HAP-1 (cell line): Measurements from ENCODE around the gene BACE2.

ENCODE experiments used
- DNase-seq, 2 experiments: peaks; one replicate each; pipeline ENCODE4 v3.0.0-alpha.2; 2016 to 2020; ENCODE audit warnings: low spot score in 2 of 2
- H3K27me3 ChIP-seq: fragments of 250-450 bp; sonication (Bioruptor Pico); 2 replicates; pipeline ENCODE4 v1.5.1; 2020; ENCODE audit warnings: low read depth, mild to moderate bottlenecking, moderate library complexity
- H3K36me3 ChIP-seq: fragments of 250-450 bp; sonication (Bioruptor Pico); replicated peaks from 2 replicates; pipeline ENCODE4 v1.5.1; 2020; ENCODE audit warnings: mild to moderate bottlenecking
- H3K4me1 ChIP-seq: fragments of 250-450 bp; sonication (Bioruptor Pico); 2 replicates; pipeline ENCODE4 v1.5.1; 2020; ENCODE audit warnings: mild to moderate bottlenecking
- H3K4me3 ChIP-seq: fragments of 250-450 bp; sonication (Bioruptor Pico); 2 replicates; pipeline ENCODE4 v1.5.1; 2020; ENCODE audit warnings: mild to moderate bottlenecking, moderate library complexity
- H3K9me3 ChIP-seq: fragments of 250-450 bp; sonication (Bioruptor Pico); 2 replicates; pipeline ENCODE4 v1.5.1; 2020; ENCODE audit warnings: mild to moderate bottlenecking, moderate library complexity
- in situ Hi-C: fragments of 300-500 bp; cut with MboI; formaldehyde crosslinking; loops from 3 replicates; pipeline ENCODE4 v1.14.3; 2020; ENCODE audit warnings: low sequenced_read_pairs, inconsistent platforms, mixed read lengths

Gene BACE2

GRCh38 chr21:41139951-41140350, 28.0 kb upstream of the BACE2 start:
- Histone ChIP-seq H3K4me1 (no peaks in the 10 kb centered on the region), H3K27me3 (no peaks in the 10 kb centered on the region), H3K9me3 (no peaks in the 10 kb centered on the region), H3K36me3 (no peaks in the 10 kb centered on the region), H3K4me3 (no peak overlapping the region)
- in situ Hi-C loops: no loop called here
- DNase-seq: no peak

GRCh38 chr21:41141031-41141457, 26.9 kb upstream of the BACE2 start:
- no peaks in the 10 kb centered on the region for H3K9me3 ChIP-seq
- H3K36me3 ChIP-seq: no peaks in the 10 kb centered on the region
- in situ Hi-C loops: no loop called here
- no peaks in the 10 kb centered on the region for H3K27me3 ChIP-seq
- H3K4me3 ChIP-seq: no peak overlapping the region
- DNase-seq: no peak
- H3K4me1 ChIP-seq: no peaks in the 10 kb centered on the region

GRCh38 chr21:41142051-41142795, 25.7 kb upstream of the BACE2 start:
- H3K9me3 ChIP-seq: no peaks in the 10 kb centered on the region
- H3K36me3 ChIP-seq: no peaks in the 10 kb centered on the region
- no peaks in the 10 kb centered on the region for H3K27me3 ChIP-seq
- in situ Hi-C loops: no loop called here
- no peak overlapping the region for H3K4me3 ChIP-seq
- H3K4me1 ChIP-seq: no peaks in the 10 kb centered on the region
- DNase-seq: no peak

GRCh38 chr21:41143596-41144325, 24.2 kb upstream of the BACE2 start:
- no peak overlapping the region for H3K4me3 ChIP-seq
- no peaks in the 10 kb centered on the region for H3K9me3 ChIP-seq
- no peaks in the 10 kb centered on the region for H3K27me3 ChIP-seq
- no peaks in the 10 kb centered on the region for H3K36me3 ChIP-seq
- DNase-seq: no peak
- no peaks in the 10 kb centered on the region for H3K4me1 ChIP-seq
- in situ Hi-C loops: no loop called here

- in situ Hi-C loops: no loop called here
- DNase-seq: no peak
- Histone ChIP-seq H3K36me3 (no peaks in the 10 kb centered on the region), H3K4me3 (no peak overlapping the region), H3K27me3 (no peaks in the 10 kb centered on the region), H3K9me3 (no peaks in the 10 kb centered on the region), H3K4me1 (no peaks in the 10 kb centered on the region)
Measured at GRCh38 chr21:41147096-41147978, 20.6 kb upstream of the BACE2 start.

DNA sequence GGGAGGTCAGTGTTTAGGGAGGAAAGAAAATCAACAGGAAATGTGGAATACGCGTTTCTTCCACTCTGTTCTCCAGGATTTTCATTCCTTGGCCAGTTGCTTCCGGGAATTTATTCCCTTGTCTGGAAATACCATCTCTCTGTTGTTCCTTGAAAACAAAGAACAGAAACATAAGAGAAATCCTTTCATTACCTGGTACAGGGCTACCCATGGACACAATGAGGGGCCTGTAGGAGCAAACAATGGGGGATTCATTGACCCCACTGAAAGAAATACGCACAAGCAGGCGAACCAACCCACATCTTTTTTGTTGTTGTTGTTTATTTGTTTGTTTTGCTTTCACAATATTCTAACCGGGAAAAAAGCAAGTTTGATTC, 20.0 kb upstream of the BACE2 start:
- in situ Hi-C loops: no loop called here
- no peak for DNase-seq
- Histone ChIP-seq H3K4me1 (no peaks in the 10 kb centered on the region), H3K4me3 (no peak overlapping the region), H3K9me3 (no peaks in the 10 kb centered on the region), H3K36me3 (no peaks in the 10 kb centered on the region), H3K27me3 (no peaks in the 10 kb centered on the region)

GRCh38 chr21:41148798-41149197, 19.2 kb upstream of the BACE2 start:
- DNase-seq: no peak
- Histone ChIP-seq H3K4me1 (no peaks in the 10 kb centered on the region), H3K36me3 (no peaks in the 10 kb centered on the region), H3K4me3 (no peak overlapping the region), H3K27me3 (no peaks in the 10 kb centered on the region), H3K9me3 (no peaks in the 10 kb centered on the region)
- in situ Hi-C loops: no loop called here

- H3K4me1 ChIP-seq: no peaks in the 10 kb centered on the region
- in situ Hi-C loops: no loop called here
Measured at GRCh38 chr21:41149199-41149598, 18.8 kb upstream of the BACE2 start.

GRCh38 chr21:41152147-41152546, 15.8 kb upstream of the BACE2 start:
- no peaks in the 10 kb centered on the region for H3K9me3 ChIP-seq
- DNase-seq: no peak
- H3K27me3 ChIP-seq: no peaks in the 10 kb centered on the region
- H3K36me3 ChIP-seq: no peaks in the 10 kb centered on the region
- H3K4me1 ChIP-seq: no peaks in the 10 kb centered on the region
- in situ Hi-C loops: no loop called here
- no peak overlapping the region for H3K4me3 ChIP-seq

More at GRCh38 chr21:41149199-41149598, 18.8 kb upstream of the BACE2 start:
- Histone ChIP-seq H3K27me3 (no peaks in the 10 kb centered on the region), H3K9me3 (no peaks in the 10 kb centered on the region), H3K4me3 (no peak overlapping the region), H3K36me3 (no peaks in the 10 kb centered on the region)
- DNase-seq: no peak

DNA sequence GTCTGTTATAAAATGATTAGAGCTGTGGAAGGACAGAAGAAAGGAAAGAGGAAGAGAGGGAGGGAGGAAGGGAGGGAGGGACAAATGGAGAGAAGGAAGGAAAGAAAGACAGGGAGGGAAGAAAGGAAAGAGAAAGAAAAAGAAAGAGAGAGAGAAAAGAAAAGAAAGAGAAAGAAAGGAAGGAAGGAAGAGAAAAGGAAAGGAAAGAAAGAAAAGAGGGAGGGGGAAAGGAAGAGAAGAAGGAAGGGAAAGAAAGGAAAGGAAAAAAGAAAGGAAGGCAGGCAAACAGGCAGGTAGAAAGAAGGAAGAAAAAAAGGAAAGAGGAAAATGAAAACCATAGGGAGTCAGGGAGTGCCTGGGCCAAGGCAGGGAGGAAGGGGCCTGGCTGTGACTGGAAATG, 14.5 kb upstream of the BACE2 start:
- H3K9me3 ChIP-seq: no peaks in the 10 kb centered on the region
- H3K27me3 ChIP-seq: no peaks in the 10 kb centered on the region

DNA sequence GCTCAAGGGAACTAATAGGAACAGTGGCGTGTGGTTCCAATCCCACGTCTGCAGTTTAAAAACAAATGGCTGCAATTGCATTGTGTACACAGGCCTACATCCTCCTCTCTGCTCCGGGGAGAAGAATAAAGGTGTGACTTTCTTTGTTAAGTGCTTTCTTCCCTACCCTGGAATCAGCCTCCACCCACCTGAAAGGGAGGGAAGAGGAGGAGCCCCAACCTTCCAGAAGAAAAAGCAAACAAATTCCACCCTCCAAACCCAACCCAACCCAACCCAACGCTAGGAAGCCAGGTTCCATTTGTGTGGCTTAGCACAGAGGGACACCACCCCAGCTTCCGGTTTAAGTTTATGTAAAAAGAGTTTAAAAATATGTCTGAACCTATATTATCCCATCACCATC, 11.8 kb upstream of the BACE2 start:
- Histone ChIP-seq H3K36me3 (no peaks in the 10 kb centered on the region), H3K27me3 (no peaks in the 10 kb centered on the region), H3K4me3 (no peak overlapping the region), H3K4me1 (no peaks in the 10 kb centered on the region), H3K9me3 (no peaks in the 10 kb centered on the region)
- in situ Hi-C loops: no loop called here
- no peak for DNase-seq

More for the DNA sequence above, 14.5 kb upstream of the BACE2 start:
- Histone ChIP-seq H3K36me3 (no peaks in the 10 kb centered on the region), H3K4me3 (no peak overlapping the region), H3K4me1 (no peaks in the 10 kb centered on the region)
- DNase-seq: no peak
- in situ Hi-C loops: no loop called here

- Histone ChIP-seq H3K9me3 (no peaks in the 10 kb centered on the region), H3K36me3 (no peaks in the 10 kb centered on the region), H3K4me1 (no peaks in the 10 kb centered on the region), H3K4me3 (no peak overlapping the region), H3K27me3 (no peaks in the 10 kb centered on the region)
- no peak for DNase-seq
- in situ Hi-C loops: no loop called here
Measured at GRCh38 chr21:41158026-41158425, 9.9 kb upstream of the BACE2 start.

- DNase-seq: no peak
- H3K4me1 ChIP-seq: no peaks in the 10 kb centered on the region
- H3K9me3 ChIP-seq: 0 out of 2 replicates have a peak, but pooled peaks cover 2% of the 10 kb centered on the region
- no peaks in the 10 kb centered on the region for H3K27me3 ChIP-seq
- H3K36me3 ChIP-seq: no peaks in the 10 kb centered on the region
- in situ Hi-C loops: no loop called here
- H3K4me3 ChIP-seq: no peak overlapping the region
Measured at GRCh38 chr21:41160036-41160435, 7.9 kb upstream of the BACE2 start.

DNA sequence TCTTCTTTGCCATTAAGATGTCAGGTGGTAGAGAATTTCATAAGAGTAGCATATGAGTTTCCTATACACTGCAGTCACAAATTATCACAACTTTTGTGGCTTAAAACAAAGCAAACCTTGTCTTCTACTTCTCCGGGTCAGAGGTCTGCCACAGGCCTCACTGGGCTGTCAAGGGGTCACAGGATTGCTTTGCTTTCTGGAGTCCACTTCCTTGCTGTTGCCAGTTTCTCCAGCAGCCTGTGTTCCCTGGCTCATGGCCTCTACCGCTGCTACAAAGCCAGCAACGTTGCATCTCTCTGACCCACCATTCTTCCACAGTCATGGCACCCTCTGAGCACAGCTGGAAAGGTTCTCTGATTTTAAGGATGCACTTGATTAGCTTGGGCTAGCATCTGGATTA, 6.5 kb upstream of the BACE2 start:
- Histone ChIP-seq H3K4me1 (no peaks in the 10 kb centered on the region), H3K9me3 (0 out of 2 replicates have a peak, but pooled peaks cover 2% of the 10 kb centered on the region), H3K4me3 (no peak overlapping the region), H3K36me3 (no peaks in the 10 kb centered on the region), H3K27me3 (no peaks in the 10 kb centered on the region)
- in situ Hi-C loops: no loop called here
- no peak for DNase-seq
